Right atrium auricular region (tissue), 2 donors: ENCODE data around the gene ERI2. TPM values are rescaled to one million over a fixed set of nuclear protein-coding genes. Genes with fewer than 3 reads are reported as not detected.

Experiments
- DNase-seq: peaks from one replicate; pipeline ENCODE4 v3.0.0-alpha.2; 2019; ENCODE audit warnings: low spot score
- H3K27ac ChIP-seq, 2 donors: fragments of 200-600 bp; sonication (generic); 1 replicate in 1 of 2; 2 replicates in 1 of 2; pipeline ENCODE4 v1.5.1; 2016 to 2019
- H3K27me3 ChIP-seq, 2 donors: fragments of 200-600 bp; sonication (generic); one replicate each; pipeline versions ENCODE4 v1.5.1 to v1.6.0; 2017 to 2019
- H3K36me3 ChIP-seq: fragments of 200-600 bp; sonication (generic); one replicate; pipeline ENCODE4 v1.5.1; 2016
- H3K4me1 ChIP-seq, 2 donors: fragments of 200-600 bp; sonication (generic); one replicate each; pipeline versions ENCODE4 v1.5.1 to v1.6.0; 2017 to 2019
- H3K4me3 ChIP-seq, 2 donors: fragments of 200-600 bp; sonication (generic); 1 replicate in 1 of 2; 2 replicates in 1 of 2; pipeline ENCODE4 v1.5.1; 2017 to 2019; ENCODE audit warnings: mild to moderate bottlenecking in 1 of 2, moderate library complexity in 1 of 2
- H3K9me3 ChIP-seq, 2 donors: fragments of 200-600 bp; sonication (generic); one replicate each; pipeline ENCODE4 v1.5.1; 2019
- total RNA-seq, 2 donors: library from RNA; depleted of rRNA; stranded (reverse); fragments of >200 nt; gene quantifications; one replicate each; pipeline ENCODE4 v1.1.0, GENCODE V29; 2016
- TF ChIP-seq, protein P1 (sequence below), 2 donors: fragments of 200-600 bp; sonication (generic); IDR thresholded peaks; one replicate each; pipeline ENCODE4 v1.5.1; 2019; ENCODE audit warnings: antibody characterized with exemption in 2 of 2

ERI2 gene, protein sequence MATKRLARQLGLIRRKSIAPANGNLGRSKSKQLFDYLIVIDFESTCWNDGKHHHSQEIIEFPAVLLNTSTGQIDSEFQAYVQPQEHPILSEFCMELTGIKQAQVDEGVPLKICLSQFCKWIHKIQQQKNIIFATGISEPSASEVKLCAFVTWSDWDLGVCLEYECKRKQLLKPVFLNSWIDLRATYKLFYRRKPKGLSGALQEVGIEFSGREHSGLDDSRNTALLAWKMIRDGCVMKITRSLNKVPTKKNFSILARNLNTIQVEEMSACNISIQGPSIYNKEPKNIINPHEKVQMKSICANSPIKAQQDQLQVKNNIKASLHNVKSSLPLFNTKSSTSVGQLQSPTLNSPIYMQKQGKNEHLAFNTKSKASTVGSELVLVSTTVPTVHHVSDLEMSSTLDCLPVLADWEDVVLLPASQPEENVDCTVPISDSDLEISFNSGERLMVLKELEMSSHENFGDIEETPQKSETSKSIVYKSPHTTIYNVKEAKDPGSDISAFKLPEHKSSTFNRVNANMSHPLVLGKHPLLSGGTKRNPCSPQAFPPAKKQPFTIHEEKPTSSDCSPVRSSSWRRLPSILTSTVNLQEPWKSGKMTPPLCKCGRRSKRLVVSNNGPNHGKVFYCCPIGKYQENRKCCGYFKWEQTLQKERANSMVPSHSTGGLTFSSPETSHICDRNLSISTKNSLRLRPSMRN
- total RNA-seq, result 1 to 10 TPM; 4.9 to 8.0 TPM

DNA sequence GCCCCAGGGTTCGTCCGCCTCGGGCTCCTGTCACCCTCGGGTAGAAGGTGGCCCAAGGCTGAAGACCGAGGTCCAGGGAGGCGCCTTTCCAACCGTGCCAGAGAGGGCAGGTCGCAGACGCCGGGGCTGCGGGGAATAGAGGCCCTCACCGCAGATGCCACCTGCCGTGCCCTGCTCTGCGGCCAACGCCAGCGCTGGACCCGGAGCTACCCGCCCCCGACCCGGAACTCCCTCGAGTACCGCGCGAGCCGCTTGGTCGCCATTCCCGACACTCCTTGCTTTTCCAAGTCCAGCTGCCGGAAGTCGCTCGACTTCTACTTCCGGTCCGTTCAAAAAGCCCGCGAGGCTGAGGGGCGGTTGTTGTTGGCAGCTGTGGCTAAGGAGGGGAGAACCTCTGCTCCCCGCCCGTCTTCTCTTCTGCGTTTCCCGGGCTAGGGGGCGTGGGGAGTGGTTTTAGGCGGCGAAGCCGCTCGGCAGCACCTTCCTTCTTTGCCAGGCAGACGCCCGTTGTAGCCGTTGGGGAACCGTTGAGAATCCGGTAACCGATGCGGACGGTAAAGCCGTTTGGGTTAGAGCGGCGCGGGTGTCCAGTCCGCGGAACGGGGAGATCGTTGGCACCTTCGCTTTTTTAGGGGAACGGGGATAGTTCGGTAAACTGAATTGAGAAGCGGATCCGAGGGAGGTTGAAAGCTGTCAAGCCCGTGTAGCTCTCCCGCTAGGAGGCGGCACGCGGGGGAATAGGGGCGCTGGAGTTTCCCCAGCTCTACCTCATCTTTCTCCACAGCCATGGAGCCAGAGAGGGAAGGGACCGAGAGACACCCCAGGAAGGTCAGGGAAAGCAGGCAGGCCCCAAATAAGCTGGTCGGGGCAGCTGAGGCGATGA is at the start of gene ERI2, which contains the start of gene REXO5:
Gene ERI2, minus strand, starts transcription at position 305 of the 883 bp plus-strand sequence. Its CDS starts 42 bp downstream, at position 263.
Gene REXO5, plus strand, starts transcription at position 360 of the 883 bp plus-strand sequence. Its CDS starts 427 bp downstream, at position 787.
- peak within 1 kb of the TSS; percentile 88 to 89 for H3K27ac ChIP-seq
- H3K4me3 ChIP-seq, result peak within 1 kb of the TSS; percentile 71 to 79
- no peaks in the 10 kb centered on the region for H3K36me3 ChIP-seq
- TF ChIP-seq, protein P1, sequence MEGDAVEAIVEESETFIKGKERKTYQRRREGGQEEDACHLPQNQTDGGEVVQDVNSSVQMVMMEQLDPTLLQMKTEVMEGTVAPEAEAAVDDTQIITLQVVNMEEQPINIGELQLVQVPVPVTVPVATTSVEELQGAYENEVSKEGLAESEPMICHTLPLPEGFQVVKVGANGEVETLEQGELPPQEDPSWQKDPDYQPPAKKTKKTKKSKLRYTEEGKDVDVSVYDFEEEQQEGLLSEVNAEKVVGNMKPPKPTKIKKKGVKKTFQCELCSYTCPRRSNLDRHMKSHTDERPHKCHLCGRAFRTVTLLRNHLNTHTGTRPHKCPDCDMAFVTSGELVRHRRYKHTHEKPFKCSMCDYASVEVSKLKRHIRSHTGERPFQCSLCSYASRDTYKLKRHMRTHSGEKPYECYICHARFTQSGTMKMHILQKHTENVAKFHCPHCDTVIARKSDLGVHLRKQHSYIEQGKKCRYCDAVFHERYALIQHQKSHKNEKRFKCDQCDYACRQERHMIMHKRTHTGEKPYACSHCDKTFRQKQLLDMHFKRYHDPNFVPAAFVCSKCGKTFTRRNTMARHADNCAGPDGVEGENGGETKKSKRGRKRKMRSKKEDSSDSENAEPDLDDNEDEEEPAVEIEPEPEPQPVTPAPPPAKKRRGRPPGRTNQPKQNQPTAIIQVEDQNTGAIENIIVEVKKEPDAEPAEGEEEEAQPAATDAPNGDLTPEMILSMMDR (IDR thresholded peaks at IDR 0.05), result peak in 1 of 2 donors; percentile 67
- H3K27me3 ChIP-seq, result no peaks in the 10 kb centered on the region
- peaks cover 0 to 16% of the 10 kb centered on the region in 2 donors for H3K4me1 ChIP-seq
- peak; percentile 93 for DNase-seq
- no peaks in the 10 kb centered on the region for H3K9me3 ChIP-seq

DNA sequence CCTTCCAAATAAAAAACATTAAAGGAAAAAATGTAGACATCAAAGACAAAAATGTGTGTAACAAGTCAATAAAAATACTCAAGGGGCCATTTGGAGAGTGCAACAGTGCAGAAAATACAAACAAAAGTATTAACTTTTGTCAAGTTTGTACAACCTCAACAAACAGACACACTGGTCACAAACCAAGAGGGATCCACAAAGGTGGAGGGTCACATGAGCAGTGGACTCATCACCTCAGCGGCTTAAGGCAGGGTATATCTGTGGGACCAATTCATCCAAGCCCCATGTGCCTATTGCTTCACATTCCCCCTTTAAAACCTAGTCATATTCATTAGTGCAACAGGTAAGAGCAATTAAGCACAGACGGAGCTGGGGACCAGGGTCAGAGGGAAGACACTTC is 48.7 kb upstream of the ERI2 start:
- TF ChIP-seq, protein P1 (IDR thresholded peaks at IDR 0.05), result no peak
- Histone ChIP-seq H3K4me3 (no peak overlapping the region), H3K36me3 (peaks cover 15% of the 10 kb centered on the region), H3K4me1 (peaks cover 0 to 69% of the 10 kb centered on the region in 2 donors), H3K27me3 (no peaks in the 10 kb centered on the region), H3K27ac (no peak overlapping the region), H3K9me3 (no peaks in the 10 kb centered on the region)
- no peak for DNase-seq

DNA sequence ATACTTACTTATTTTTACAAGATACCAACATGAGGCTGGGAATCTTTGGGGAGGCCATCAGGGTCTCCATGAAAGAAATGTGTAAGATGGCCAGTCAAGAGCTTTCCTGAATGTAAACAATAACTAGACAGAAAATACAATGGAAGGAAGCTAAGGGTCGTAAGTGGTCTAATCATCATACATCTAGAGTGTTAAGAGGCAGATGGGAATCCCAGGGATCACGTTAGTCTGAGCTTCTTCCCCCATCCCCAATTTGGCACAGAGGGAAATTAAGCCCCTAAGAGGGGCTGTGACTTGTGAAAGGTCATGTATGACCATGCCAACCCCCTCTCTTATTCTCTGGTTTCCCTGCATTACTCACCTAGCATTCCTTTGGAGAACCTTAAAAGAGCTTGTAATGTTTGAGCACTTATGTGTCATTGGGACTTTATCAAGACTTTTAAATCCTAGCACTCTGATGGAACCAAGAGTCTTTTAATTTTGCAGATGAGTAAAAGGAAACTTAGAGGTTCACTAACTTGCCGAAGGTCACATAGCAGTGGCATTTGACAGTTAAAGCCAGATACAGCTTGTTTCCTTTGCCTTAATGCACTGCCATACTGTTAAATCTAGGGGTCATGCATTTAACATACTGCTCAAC is 47.8 kb upstream of the ERI2 start:
- H3K4me3 ChIP-seq, result no peak overlapping the region
- DNase-seq, result no peak
- H3K36me3 ChIP-seq, result peaks cover 7% of the 10 kb centered on the region
- no peaks in the 10 kb centered on the region for H3K27me3 ChIP-seq
- peak overlapping the region; percentile 23 to 92 for H3K27ac ChIP-seq
- no peaks in the 10 kb centered on the region for H3K9me3 ChIP-seq
- TF ChIP-seq, protein P1 (IDR thresholded peaks at IDR 0.05), result no peak
- H3K4me1 ChIP-seq, result peaks cover 0 to 65% of the 10 kb centered on the region in 2 donors

DNA sequence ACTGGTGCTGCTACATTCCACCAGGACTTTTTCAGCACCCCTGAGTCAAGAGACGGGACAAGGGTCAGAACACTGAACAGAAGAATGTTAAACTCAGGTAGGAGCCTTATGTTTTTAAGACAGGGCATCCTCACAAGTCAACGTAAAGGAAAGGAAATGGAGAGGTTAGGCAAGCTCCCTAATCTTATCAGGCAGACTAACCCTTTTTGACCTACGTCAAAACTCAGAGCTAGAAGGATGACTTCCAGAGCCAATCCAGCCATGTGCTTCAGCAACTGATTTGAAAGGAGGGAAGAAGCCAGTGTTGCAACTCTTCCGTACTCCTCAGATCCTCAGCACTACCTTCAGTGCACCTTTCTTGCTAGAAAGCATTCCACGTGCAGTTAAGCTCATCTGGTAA is 46.9 kb upstream of the ERI2 start:
- DNase-seq, result no peak
- TF ChIP-seq, protein P1 (IDR thresholded peaks at IDR 0.05), result no peak
- Histone ChIP-seq H3K4me3 (no peak overlapping the region), H3K36me3 (peaks cover 5% of the 10 kb centered on the region), H3K27me3 (no peaks in the 10 kb centered on the region), H3K4me1 (peaks cover 0 to 63% of the 10 kb centered on the region in 2 donors), H3K9me3 (no peaks in the 10 kb centered on the region), H3K27ac (peak overlapping the region; percentile 23 to 92)

DNA sequence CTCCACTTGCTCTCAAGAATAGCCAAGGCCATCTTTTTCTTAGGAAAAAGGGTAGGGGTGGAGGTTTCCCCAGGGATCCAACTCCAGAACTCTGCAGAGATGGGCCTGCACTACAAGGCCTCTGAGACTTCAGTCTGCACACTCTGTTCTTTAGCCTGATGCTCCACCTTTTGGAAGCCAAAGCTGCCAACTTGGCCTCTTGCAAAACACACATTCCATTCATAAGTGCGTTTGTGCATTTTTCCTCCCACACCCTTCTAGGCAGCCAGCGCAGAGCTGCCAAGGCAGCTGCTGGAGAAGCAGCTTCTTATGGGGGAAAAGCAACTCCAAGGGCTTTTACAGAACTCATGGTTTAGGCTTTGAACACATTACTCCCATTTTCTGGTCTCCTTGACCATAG is 45.3 kb upstream of the ERI2 start:
- TF ChIP-seq, protein P1 (IDR thresholded peaks at IDR 0.05), result peak in 1 of 2 donors; percentile 18
- peaks cover 0 to 55% of the 10 kb centered on the region in 2 donors for H3K4me1 ChIP-seq
- peaks cover 4% of the 10 kb centered on the region for H3K36me3 ChIP-seq
- H3K9me3 ChIP-seq, result no peaks in the 10 kb centered on the region
- peak; percentile 94 for DNase-seq
- peak overlapping the region; percentile 70 to 92 for H3K27ac ChIP-seq
- H3K27me3 ChIP-seq, result no peaks in the 10 kb centered on the region
- H3K4me3 ChIP-seq, result no peak overlapping the region
